Posterior vena cava (tissue), 2 donors: ENCODE measurements around the gene MRPL41. TPM values are rescaled to one million over a fixed set of nuclear protein-coding genes. Genes with fewer than 3 reads are reported as not detected.
"Not testable (repeated sequence)": the region's sequence is repeated elsewhere in the genome, so short reads cannot be mapped to it uniquely, and the experiment has no call there.

Source experiments
- DNase-seq: peaks from one replicate; pipeline ENCODE4 v3.0.0-alpha.2; 2020; ENCODE audit warnings: low spot score
- intact Hi-C, 2 donors: fragments of 100-400 bp; cut with DNase I; formaldehyde crosslinking; loops; one replicate each; pipeline versions ENCODE4 v1.14.1 to v1.14.2; 2022 to 2023
- long read RNA-seq, 2 donors: library from polyadenylated mRNA; unstranded; transcript quantifications; one replicate each; pipeline ENCODE4 v2.0.0, GENCODE V29; 2020 to 2021
- total RNA-seq, 2 donors: library from RNA; stranded (reverse); fragmentation: NEBNext Ultra II Directional; extraction: Animal tissue kit (Norgen Biotek cat#: 25700); gene quantifications; one replicate each; pipeline ENCODE4 v1.2.1, GENCODE V29; 2021
- donor health status: DM: yes; HTN: yes; CAD: no.
- donor health status: DM: yes; HTN: yes; CAD: no.

MRPL41 gene
- total RNA-seq, result 10 to 100 TPM; 24.4 to 27.3 TPM
- long read RNA-seq, donor 1, transcript MRPL41-201 (2 exons, 1,262 nt), result major isoform, 17 of 17 reads
- long read RNA-seq, donor 1, partial matches to known transcripts, result 0 of 17 reads
- long read RNA-seq, donor 1, other reads (novel, unspliced or antisense), result 0 of 17 reads
- long read RNA-seq, donor 2, transcript MRPL41-201 (2 exons, 1,262 nt), result major isoform, 15 of 16 reads
- long read RNA-seq, donor 2, partial matches to known transcripts, result 1 of 16 reads
- long read RNA-seq, donor 2, other reads (novel, unspliced or antisense), result 0 of 16 reads

DNA sequence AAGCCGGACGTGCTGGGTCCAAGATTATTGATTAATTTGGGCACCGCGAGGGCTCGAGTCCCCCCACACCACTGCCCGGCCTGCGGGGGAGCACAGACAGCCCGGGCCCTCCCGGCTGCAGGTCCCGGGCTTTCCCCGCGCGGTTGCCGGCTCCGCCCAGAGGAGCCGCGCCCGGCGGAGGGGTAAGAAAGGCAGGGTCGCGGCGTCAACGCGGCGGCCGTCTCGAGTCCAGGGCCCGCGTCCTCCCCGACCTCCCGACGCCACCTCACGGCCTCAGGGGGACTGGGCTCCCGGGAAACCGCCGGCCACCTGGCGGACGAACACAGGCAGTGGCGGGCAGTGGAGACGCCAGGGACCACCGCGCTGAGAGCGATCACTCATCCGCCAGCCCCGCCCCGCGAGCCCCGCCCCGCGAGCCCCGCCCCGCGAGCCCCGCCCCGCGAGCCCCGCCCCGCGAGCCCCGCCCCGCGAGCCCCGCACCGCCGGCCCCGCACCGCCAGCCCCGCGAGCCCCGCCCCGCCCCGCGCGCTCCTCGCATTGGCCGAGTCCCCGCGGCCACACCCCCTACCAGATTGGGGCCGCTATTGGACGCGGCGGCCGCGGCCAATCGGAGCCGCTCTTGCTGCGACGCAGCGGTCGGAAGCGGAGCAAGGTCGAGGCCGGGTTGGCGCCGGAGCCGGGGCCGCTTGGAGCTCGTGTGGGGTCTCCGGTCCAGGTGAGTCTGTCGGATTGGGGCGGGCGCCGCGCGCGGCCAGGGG, at the start of gene MRPL41:
MRPL41 (plus strand) TSS at position 616 of the 758 bp plus-strand sequence. CDS start 203 bp downstream, outside the sequence.
- intact Hi-C loops, result no loop called here
- DNase-seq, result peak; percentile 96

DNA sequence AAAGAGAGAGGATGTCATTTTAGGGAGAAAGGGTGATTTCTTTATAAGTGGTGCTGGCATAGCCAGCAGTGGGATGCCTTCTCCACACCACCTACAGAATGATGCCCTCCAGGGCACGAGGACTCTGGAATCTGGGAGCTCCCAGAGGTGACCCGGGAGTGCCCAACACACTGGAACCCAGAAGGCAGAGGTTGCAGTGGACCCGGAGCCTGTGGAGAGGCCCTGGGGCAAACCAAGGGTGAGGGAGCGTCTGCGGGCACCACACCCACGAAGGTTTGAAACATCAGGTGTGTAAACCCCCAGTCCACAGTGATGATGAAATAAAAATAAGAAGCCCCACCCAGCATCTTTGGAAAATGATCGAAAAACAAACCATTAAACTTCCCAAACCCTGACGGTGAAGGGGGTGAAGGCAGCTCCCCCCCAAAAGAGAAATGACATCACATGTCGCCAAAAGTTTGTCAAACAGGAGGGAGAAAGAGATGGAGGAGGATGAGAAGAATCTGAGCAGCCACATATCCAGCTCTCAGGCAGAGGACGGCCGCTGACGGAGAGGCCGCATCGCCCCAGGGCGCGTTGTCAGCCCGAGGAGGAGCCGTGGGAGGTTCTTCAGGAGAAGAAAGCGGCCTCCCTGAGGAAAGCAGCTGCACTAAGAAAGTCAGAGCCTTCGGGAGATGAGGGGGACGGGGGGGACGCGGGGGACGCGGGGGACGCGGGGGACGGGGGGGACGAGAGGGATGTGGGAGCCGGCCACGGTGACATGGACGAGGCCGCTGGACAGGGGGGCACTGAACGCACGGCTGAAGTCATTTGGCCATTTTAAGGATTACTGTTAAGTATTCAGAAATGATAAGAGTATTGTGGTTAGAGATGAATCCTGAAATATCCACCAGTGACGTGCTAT, 49.4 kb upstream of the MRPL41 start:
- no peak for DNase-seq
- intact Hi-C loops, result no loop called here

DNA sequence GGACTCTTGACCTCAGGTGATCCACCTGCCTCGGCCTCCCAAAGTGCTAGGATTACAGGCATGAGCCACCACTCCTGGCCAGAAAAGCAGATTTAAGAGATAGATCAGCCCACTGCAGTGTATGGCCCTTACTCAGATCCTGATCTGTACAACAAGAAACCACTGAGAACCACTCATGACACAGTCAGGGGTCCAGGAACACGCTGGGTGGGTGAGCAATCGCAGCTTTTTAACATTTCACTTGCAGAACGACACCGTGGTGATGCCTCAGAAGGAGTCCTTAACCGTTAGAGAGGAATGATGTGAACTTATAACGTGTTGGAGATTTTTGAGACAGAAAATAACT, 47.3 kb upstream of the MRPL41 start:
- DNase-seq, result no peak
- intact Hi-C loops, result no loop called here

DNA sequence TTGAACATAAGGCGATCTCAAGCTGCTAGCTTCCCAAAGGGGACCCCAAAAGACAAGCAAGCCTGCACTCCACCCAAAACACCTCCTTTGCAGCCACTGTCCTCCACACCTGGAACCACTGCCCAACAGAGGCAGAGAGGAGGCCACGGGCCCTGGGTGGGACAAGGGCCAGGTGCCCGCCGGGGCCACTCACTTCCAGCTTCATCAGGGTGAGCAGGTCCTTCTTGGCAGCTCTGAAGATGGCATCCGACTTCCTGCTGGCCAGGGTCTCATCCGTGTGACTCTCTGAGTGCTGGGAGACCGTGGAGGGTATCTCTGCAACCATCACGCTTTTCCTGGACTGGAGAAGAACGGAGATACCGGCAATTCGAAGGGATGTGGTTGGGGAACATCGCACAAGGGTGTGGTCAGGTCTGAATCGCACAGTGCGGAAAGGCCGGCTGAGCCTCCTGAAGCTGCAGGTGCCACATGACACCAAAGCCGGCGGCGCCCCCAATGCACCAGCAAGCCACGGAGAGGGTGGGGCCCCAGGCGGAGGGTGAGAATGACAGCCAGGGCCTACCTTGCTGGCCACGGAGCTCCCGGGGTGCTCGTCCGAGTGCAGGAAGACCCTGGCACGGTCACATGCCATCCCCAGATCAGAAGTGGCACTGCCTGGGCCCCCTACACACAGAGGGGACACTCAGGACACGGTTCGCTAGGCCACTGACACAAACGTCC, 46.1 kb upstream of the MRPL41 start:
- DNase-seq, result no peak
- intact Hi-C loops, result no loop called here

DNA sequence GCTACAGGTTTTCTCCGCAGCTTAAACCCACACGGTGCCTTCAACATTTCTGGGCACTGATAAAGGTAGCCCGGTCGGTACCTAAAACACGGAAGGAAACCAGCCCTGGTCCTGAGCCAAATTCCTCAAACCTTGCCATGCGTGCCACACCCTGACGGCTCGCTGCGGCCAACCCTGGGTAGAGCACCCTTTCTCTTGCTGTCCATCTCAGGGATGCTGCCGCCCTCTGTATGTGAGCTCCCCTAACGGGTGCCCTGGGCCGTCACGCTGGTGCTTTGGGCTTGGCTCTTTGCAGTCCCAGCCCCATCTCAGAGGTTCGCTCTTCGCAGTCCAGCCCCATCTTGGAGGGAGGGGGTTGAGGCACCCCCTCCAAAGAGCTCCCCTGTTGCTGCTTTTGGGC, 45.4 kb upstream of the MRPL41 start:
- no peak for DNase-seq
- intact Hi-C loops, result no loop called here

DNA sequence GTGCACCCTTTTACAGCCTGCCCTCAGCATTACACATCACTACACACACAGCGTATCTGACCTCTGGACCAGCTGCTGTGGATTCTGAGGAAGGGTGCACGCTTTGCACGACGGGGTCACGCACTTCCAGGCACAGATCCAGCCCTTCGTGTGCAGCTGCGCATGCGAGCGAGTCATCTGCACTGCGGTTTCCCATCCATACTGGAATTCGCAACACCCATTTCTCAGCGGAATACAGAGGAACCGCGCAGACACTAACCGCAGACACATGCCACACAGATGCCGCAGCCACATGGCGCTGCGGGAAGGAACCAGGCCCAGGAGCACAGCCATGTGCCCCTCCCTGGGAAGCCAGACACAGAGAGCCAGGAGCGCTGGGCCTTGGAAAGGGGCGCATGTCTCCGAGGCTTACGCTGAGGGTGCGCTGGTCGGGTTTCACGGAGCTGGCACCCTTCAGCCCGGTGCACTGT, 44.9 kb upstream of the MRPL41 start:
- DNase-seq, result no peak
- intact Hi-C loops, result no loop called here

DNA sequence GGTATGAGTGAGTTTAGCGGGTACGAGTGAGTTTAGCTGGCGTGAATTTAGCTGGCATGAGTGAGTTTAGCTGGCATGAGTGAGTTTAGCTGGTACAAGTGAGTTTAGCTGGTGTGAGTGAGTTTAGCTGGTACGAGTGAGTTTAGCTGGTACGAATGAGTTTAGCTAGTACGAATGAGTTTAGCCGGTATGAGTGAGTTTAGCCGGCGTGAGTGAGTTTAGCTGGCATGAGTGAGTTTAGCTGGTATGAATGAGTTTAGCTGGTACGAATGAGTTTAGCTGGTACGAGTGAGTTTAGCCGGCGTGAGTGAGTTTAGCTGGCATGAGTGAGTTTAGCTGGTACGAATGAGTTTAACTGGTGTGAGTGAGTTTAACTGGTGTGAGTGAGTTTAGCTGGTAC, 42.5 kb upstream of the MRPL41 start:
- DNase-seq, result no peak
- intact Hi-C loops, result no loop called here

DNA sequence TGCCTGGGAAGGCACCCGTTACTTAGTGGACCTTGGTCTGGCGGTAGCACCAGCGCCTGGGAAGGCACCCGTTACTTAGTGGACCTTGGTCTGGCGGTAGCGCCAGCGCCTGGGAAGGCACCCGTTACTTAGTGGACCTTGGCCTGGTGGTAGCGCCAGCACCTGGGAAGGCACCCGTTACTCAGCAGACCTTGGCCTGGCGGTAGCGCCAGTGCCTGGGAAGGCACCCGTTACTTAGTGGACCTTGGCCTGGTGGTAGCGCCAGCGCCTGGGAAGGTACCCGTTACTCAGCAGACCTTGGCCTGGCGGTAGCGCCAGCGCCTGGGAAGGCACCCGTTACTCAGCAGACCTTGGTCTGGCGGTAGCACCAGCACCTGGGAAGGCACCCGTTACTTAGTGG, 40.6 kb upstream of the MRPL41 start:
- DNase-seq, intact Hi-C loops: not testable (repeated sequence)

DNA sequence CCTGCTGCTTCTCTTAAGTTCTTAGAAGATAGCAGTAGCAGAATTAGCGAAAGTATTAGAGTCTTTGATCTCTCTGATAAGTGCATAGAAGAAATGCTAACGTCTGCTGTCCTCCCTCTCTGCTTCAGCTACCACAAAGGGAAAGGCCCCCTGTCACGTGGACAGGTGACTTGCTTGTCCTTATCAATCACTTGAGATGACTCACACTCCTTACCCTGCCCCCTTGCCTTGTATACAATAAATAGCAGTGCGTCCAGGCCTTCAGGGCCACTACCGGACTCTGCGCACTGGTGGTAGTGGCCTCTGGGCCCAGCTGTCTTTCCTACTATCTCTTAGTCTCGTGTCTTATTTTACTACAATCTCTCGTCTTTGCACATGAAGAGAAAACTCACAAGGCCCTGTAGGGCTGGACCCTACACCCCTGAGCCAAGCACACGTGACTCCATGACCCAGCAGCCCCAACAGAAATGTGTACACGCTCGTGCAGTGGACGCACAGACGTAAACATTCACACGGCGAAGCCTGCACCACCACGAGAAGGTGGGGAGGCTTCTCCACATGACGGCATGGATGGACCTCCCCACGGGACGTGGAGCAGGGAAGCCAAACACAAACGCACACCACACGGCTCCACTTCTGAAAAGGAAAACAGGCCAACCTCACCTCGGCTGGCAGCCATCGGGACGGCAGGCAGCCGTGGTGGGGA, 39.8 kb upstream of the MRPL41 start:
- intact Hi-C loops, result no loop called here
- no peak for DNase-seq

DNA sequence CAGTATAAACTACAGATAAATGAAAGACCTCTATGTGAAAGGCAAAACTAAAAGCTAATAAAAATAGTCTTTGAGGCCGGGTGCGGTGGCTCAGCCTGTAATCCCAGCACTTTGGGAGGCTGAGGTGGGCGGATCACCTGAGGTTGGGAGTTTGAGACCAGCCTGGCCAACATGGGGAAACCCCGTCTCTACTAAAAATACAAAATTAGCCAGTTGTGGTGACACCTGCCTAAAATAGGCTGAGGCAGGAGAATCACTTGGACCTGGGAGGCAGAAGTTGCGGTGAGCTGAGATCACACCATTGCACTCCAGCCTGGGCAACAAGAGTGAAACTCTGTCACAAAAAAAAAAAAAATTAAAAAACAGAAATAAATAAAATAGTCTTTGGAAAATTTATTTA, 38.5 kb upstream of the MRPL41 start:
- DNase-seq, intact Hi-C loops: not testable (repeated sequence)

DNA sequence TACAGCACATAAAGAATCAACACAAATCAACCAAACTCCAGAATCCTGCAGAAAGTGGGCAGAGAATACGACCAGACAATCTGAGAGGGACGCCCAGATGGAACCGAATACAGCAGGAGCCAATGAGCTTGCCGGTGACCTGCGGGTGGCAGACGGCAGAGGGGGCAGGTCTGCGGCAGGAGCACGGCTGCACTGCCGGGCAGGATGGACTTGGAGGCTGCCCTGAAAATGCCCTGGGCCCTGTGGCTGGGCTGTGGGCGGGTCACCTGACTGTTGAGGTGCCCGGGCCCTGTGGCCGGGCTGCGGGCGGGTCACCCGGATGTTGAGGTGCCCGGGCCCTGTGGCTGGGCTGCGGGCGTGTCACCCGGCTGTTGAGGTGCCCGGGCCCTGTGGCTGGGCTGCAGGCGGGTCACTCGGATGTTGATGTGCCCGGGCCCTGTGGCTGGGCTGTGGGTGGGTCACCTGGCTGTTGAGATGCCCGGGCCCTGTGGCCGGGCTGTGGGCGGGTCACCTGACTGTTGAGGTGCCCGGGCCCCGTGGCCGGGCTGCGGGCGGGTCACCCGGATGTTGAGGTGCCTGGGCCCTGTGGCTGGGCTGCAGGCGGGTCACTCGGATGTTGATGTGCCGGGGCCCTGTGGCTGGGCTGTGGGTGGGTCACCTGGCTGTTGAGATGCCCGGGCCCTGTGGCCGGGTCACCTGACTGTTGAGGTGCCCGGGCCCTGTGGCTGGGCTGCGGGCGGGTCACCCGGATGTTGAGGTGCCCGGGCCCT, 37.7 kb upstream of the MRPL41 start:
- intact Hi-C loops, DNase-seq: not testable (repeated sequence)

DNA sequence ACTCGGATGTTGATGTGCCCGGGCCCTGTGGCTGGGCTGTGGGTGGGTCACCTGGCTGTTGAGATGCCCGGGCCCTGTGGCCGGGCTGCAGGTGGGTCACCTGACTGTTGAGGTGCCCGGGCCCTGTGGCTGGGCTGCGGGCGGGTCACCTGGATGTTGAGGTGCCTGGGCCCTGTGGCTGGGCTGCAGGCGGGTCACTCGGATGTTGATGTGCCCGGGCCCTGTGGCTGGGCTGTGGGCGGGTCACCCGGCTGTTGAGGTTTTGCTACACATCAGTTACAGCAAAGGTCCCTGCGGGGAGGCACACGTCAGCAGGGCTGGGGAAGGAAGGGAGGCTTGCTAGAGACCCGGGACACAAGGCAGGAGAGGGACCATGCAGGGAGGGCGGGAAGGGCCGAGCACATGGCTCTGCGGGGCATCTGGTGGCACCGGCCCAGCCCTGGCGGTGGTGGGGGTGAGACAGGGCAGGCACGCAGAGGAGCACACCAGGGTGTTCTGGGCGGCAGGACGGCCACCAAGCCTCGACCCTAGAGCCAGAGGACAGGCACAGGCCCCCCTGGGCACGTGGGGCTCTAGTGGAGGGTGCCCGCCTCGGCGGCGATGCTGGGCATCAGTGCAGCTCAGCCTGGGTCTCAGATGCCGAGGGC, 36.9 kb upstream of the MRPL41 start:
- intact Hi-C loops, result no loop called here
- DNase-seq, result no peak

DNA sequence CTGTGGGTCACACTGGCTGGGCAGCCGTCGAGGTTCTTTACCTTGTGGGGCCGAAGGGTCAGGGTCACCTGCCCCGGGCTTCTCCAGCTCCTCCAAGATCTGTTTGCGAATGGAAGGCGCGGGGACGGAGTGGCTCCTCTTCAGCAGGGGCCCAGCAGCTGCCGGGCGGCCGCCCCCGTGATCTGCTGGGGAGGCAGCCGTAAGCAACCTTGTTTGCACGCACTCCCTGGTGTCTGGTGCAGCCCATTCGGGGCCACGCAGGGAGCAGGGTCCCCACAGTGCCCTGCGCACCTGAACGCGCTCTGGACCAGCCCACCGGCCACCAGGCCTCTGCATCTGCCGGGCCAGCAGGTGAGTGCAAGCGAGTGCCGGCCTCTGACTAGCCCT, 36.3 kb upstream of the MRPL41 start:
- no peak for DNase-seq
- intact Hi-C loops, result no loop called here

DNA sequence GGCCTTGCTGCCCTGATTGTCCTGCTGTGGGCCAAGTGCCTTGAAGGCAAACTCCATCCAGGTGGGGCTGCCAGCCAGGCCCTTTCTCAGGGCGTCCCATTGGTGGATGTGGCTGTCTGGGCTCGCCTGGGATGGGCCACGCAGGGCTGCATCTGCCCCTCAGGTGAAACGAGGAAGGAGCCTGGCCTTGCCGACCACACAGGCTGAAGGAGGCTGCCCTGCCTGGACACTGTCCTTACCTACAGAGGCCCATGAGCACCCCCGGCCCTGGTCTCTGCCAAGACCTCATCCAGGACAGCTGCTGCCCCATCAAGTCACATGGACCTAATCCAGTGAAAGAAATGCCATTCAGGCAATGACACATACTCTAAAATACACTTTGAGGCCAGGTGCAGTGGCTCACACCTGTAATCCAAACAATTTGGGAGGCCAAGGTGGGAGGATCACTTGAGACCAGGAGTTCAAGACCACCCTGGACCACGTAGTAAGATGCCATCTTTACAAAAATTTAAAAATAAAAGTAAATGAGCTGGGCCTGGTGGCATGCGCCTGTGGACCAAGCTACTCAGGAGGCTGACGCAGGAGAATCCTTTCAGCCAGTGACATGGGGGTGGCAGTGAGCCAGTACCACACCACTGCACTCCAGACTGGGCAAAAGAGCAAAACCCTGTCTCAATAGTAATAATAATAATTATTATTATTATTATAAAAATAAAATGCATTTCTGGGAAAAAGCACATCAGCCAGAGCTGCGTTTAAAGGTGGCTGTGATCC, 35.3 kb upstream of the MRPL41 start:
- no peak for DNase-seq
- intact Hi-C loops, result no loop called here

DNA sequence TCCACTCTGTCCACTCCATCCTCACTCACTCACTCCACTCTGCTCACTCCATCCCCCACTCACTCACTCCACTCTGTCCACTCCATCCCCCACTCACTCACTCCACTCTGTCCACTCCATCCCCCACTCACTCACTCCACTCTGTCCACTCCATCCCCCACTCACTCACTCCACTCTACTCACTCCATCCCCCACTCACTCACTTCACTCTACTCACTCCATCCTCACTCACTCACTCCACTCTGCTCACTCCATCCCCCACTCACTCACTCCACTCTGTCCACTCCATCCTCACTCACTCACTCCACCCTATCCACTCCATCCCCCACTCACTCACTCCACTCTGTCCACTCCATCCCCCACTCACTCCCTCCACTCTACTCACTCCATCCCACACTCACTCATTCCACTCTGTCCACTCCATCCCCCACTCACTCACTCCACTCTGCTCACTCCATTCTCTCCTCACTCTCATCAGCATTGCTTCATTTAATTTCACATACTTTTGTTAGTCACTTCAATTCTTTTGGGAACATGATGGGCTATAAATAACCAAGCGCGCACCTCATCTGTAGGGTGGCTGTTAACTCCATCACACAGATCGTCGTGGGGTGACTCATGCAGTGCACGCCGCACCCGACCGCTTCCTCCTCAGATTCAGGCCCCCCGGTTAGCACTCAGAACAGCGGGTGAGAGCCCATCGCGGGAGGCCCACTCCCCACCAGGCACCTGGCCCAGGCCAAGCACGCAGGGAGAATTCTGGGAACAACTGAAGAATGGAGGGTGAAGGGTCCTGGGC, 32.8 kb upstream of the MRPL41 start:
- intact Hi-C loops, DNase-seq: not testable (repeated sequence)

DNA sequence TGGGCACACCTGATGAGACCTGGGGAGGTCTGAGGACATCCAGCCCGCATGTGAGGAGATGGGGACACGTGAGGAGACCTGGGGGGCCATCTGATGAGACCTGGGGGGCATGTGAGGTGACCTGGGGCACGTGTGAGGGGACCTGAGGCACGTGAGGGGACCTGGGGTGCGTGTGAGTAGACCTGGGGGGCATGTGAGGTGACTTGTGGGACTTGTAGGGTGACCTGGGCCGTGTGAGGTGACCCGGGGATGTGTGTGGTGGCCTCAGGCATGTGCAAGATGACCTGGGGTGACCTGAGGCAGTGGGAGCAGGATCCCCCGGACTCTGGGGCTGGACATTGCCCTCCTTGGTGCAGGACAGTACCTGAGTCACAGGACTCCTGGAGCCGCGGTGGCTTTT, 32.1 kb upstream of the MRPL41 start:
- intact Hi-C loops, result no loop called here
- DNase-seq, result no peak
